ENCODE results near the gene C16orf82.
A peak's percentile ranks its signal among the peaks of the same experiment; 100 is the strongest.
"Not testable (repeated sequence)": the region's sequence is repeated elsewhere in the genome, so short reads cannot be mapped to it uniquely, and the experiment has no call there.

Gene C16orf82

GRCh38 chr16:27049117-27049516 is 17.6 kb upstream of the C16orf82 start:
- Histone ChIP-seq H3K27me3 (ENCODE audit: insufficient read depth, low read length) (no peaks in the 10 kb centered on the region), H3K9ac (ENCODE audit: low read depth, low read length) (no peak overlapping the region), H3K9me3 (ENCODE audit: insufficient read depth, low read depth, low read length) (peaks cover 6% of the 10 kb centered on the region; the same call in 1 of the 2 replicates), H3K27ac (ENCODE audit: low read depth, low read length) (no peak overlapping the region), H3K4me1 (ENCODE audit: insufficient read depth, low read length) (peaks cover 7% of the 10 kb centered on the region; the same call in 1 of the 2 replicates), H3K36me3 (ENCODE audit: insufficient read depth, low read length) (no peaks in the 10 kb centered on the region), H3K4me3 (ENCODE audit: low read length) (no peak overlapping the region)
- 88% methylated on average over 5 of the region's 5 CpGs for WGBS

- H3K4me1 ChIP-seq (ENCODE audit: insufficient read depth, low read length) = peaks cover 7% of the 10 kb centered on the region; the same call in 1 of the 2 replicates
- WGBS = 93% methylated on average over 16 of the region's 16 CpGs
- no peaks in the 10 kb centered on the region for H3K9me3 ChIP-seq (ENCODE audit: insufficient read depth, low read depth, low read length)
- H3K36me3 ChIP-seq (ENCODE audit: insufficient read depth, low read length) = no peaks in the 10 kb centered on the region
- H3K9ac ChIP-seq (ENCODE audit: low read depth, low read length) = no peak overlapping the region
- no peak overlapping the region for H3K4me3 ChIP-seq (ENCODE audit: low read length)
- no peaks in the 10 kb centered on the region for H3K27me3 ChIP-seq (ENCODE audit: insufficient read depth, low read length)
- no peak overlapping the region for H3K27ac ChIP-seq (ENCODE audit: low read depth, low read length)
Observed at GRCh38 chr16:27052007-27052406, 14.7 kb upstream of the C16orf82 start.

- 96% methylated on average over 3 of the region's 3 CpGs for WGBS
- Histone ChIP-seq H3K36me3 (ENCODE audit: insufficient read depth, low read length) (no peaks in the 10 kb centered on the region), H3K27ac (ENCODE audit: low read depth, low read length) (no peak overlapping the region), H3K4me1 (ENCODE audit: insufficient read depth, low read length) (peaks cover 7% of the 10 kb centered on the region; the same call in 1 of the 2 replicates), H3K9ac (ENCODE audit: low read depth, low read length) (no peak overlapping the region), H3K27me3 (ENCODE audit: insufficient read depth, low read length) (no peaks in the 10 kb centered on the region), H3K9me3 (ENCODE audit: insufficient read depth, low read depth, low read length) (no peaks in the 10 kb centered on the region), H3K4me3 (ENCODE audit: low read length) (no peak overlapping the region)
Observed at GRCh38 chr16:27053996-27054395, 12.7 kb upstream of the C16orf82 start.

GRCh38 chr16:27058299-27058698 is 8.4 kb upstream of the C16orf82 start:
- H3K9me3 ChIP-seq (ENCODE audit: insufficient read depth, low read depth, low read length) = no peaks in the 10 kb centered on the region
- no peaks in the 10 kb centered on the region for H3K27me3 ChIP-seq (ENCODE audit: insufficient read depth, low read length)
- no peaks in the 10 kb centered on the region for H3K4me1 ChIP-seq (ENCODE audit: insufficient read depth, low read length)
- no peak overlapping the region for H3K9ac ChIP-seq (ENCODE audit: low read depth, low read length)
- no peak overlapping the region for H3K4me3 ChIP-seq (ENCODE audit: low read length)
- WGBS = 95% methylated on average over 3 of the region's 3 CpGs
- H3K36me3 ChIP-seq (ENCODE audit: insufficient read depth, low read length) = no peaks in the 10 kb centered on the region
- H3K27ac ChIP-seq (ENCODE audit: low read depth, low read length) = no peak overlapping the region

GRCh38 chr16:27070776-27071175 is 4.0 kb downstream of the C16orf82 start:
- peaks cover 7% of the 10 kb centered on the region; the same call in 1 of the 2 replicates for H3K4me1 ChIP-seq (ENCODE audit: insufficient read depth, low read length)

GRCh38 chr16:27073733-27074132 is 7.0 kb downstream of the C16orf82 start:
- 94% methylated on average over 11 of the region's 11 CpGs for WGBS
- Histone ChIP-seq H3K4me1 (ENCODE audit: insufficient read depth, low read length) (no peaks in the 10 kb centered on the region), H3K4me3 (ENCODE audit: low read length) (no peak overlapping the region), H3K27me3 (ENCODE audit: insufficient read depth, low read length) (no peaks in the 10 kb centered on the region), H3K9me3 (ENCODE audit: insufficient read depth, low read depth, low read length) (no peaks in the 10 kb centered on the region), H3K27ac (ENCODE audit: low read depth, low read length) (no peak overlapping the region), H3K9ac (ENCODE audit: low read depth, low read length) (no peak overlapping the region), H3K36me3 (ENCODE audit: insufficient read depth, low read length) (no peaks in the 10 kb centered on the region)

More at GRCh38 chr16:27070776-27071175, 4.0 kb downstream of the C16orf82 start:
- H3K4me3 ChIP-seq (ENCODE audit: low read length) = no peak overlapping the region
- no peak overlapping the region for H3K9ac ChIP-seq (ENCODE audit: low read depth, low read length)
- H3K9me3 ChIP-seq (ENCODE audit: insufficient read depth, low read depth, low read length) = no peaks in the 10 kb centered on the region
- H3K27me3 ChIP-seq (ENCODE audit: insufficient read depth, low read length) = no peaks in the 10 kb centered on the region
- H3K36me3 ChIP-seq (ENCODE audit: insufficient read depth, low read length) = no peaks in the 10 kb centered on the region
- 94% methylated on average over 6 of the region's 6 CpGs for WGBS
- H3K27ac ChIP-seq (ENCODE audit: low read depth, low read length) = no peak overlapping the region

- no peaks in the 10 kb centered on the region for H3K27me3 ChIP-seq (ENCODE audit: insufficient read depth, low read length)
- no peak overlapping the region for H3K27ac ChIP-seq (ENCODE audit: low read depth, low read length)
- no peak overlapping the region for H3K9ac ChIP-seq (ENCODE audit: low read depth, low read length)
- no peak overlapping the region for H3K4me3 ChIP-seq (ENCODE audit: low read length)
- no peaks in the 10 kb centered on the region for H3K9me3 ChIP-seq (ENCODE audit: insufficient read depth, low read depth, low read length)
- H3K4me1 ChIP-seq (ENCODE audit: insufficient read depth, low read length) = peaks cover 9% of the 10 kb centered on the region
- no peaks in the 10 kb centered on the region for H3K36me3 ChIP-seq (ENCODE audit: insufficient read depth, low read length)
- 25% methylated on average over 4 of the region's 4 CpGs for WGBS
Observed at GRCh38 chr16:27080895-27081294, 14.2 kb downstream of the C16orf82 start.

- Histone ChIP-seq H3K36me3 (ENCODE audit: insufficient read depth, low read length) (no peaks in the 10 kb centered on the region), H3K27ac (ENCODE audit: low read depth, low read length) (no peak overlapping the region), H3K4me1 (ENCODE audit: insufficient read depth, low read length) (peaks cover 9% of the 10 kb centered on the region), H3K9me3 (ENCODE audit: insufficient read depth, low read depth, low read length) (no peaks in the 10 kb centered on the region), H3K9ac (ENCODE audit: low read depth, low read length) (peak overlapping the region; percentile 34; the same call in 1 of the 2 replicates), H3K4me3 (ENCODE audit: low read length) (peak overlapping the region; percentile 34; the same call in 1 of the 2 replicates), H3K27me3 (ENCODE audit: insufficient read depth, low read length) (no peaks in the 10 kb centered on the region)
- WGBS = 52% methylated on average over 11 of the region's 11 CpGs
Observed at GRCh38 chr16:27083861-27084261, 17.1 kb downstream of the C16orf82 start.

- Histone ChIP-seq H3K27me3 (ENCODE audit: insufficient read depth, low read length) (no peaks in the 10 kb centered on the region), H3K27ac (ENCODE audit: low read depth, low read length) (no peak overlapping the region), H3K4me1 (ENCODE audit: insufficient read depth, low read length) (peaks cover 9% of the 10 kb centered on the region), H3K9me3 (ENCODE audit: insufficient read depth, low read depth, low read length) (no peaks in the 10 kb centered on the region), H3K36me3 (ENCODE audit: insufficient read depth, low read length) (no peaks in the 10 kb centered on the region), H3K9ac (ENCODE audit: low read depth, low read length) (no peak overlapping the region), H3K4me3 (ENCODE audit: low read length) (no peak overlapping the region)
- 86% methylated on average over 9 of the region's 9 CpGs for WGBS
Observed at GRCh38 chr16:27084307-27085028, 17.7 kb downstream of the C16orf82 start.

- Histone ChIP-seq H3K36me3 (ENCODE audit: insufficient read depth, low read length) (no peaks in the 10 kb centered on the region), H3K27ac (ENCODE audit: low read depth, low read length) (no peak overlapping the region), H3K27me3 (ENCODE audit: insufficient read depth, low read length) (no peaks in the 10 kb centered on the region), H3K4me3 (ENCODE audit: low read length) (no peak overlapping the region), H3K4me1 (ENCODE audit: insufficient read depth, low read length) (peaks cover 9% of the 10 kb centered on the region), H3K9ac (ENCODE audit: low read depth, low read length) (no peak overlapping the region), H3K9me3 (ENCODE audit: insufficient read depth, low read depth, low read length) (no peaks in the 10 kb centered on the region)
- 83% methylated on average over 6 of the region's 6 CpGs for WGBS
Observed at GRCh38 chr16:27085182-27085581, 18.5 kb downstream of the C16orf82 start.

- 95% methylated on average over 8 of the region's 9 CpGs for WGBS
- H3K4me1 ChIP-seq (ENCODE audit: insufficient read depth, low read length); H3K36me3 ChIP-seq (ENCODE audit: insufficient read depth, low read length): not testable (repeated sequence)
Observed at GRCh38 chr16:27086031-27086430, 19.3 kb downstream of the C16orf82 start.

More at GRCh38 chr16:27086031-27086430, 19.3 kb downstream of the C16orf82 start:
- H3K9me3 ChIP-seq (ENCODE audit: insufficient read depth, low read depth, low read length); H3K27ac ChIP-seq (ENCODE audit: low read depth, low read length); H3K9ac ChIP-seq (ENCODE audit: low read depth, low read length); H3K4me3 ChIP-seq (ENCODE audit: low read length); H3K27me3 ChIP-seq (ENCODE audit: insufficient read depth, low read length): not testable (repeated sequence)
